ENCODE results near the gene BPIFB6.
"Not testable (repeated sequence)": the region's sequence is repeated elsewhere in the genome, so short reads cannot be mapped to it uniquely, and the experiment has no call there.

Gene BPIFB6

GRCh38 chr20:33032555-33032954, 1.1 kb downstream of the BPIFB6 start:
- DNase-seq, result no peak

DNA sequence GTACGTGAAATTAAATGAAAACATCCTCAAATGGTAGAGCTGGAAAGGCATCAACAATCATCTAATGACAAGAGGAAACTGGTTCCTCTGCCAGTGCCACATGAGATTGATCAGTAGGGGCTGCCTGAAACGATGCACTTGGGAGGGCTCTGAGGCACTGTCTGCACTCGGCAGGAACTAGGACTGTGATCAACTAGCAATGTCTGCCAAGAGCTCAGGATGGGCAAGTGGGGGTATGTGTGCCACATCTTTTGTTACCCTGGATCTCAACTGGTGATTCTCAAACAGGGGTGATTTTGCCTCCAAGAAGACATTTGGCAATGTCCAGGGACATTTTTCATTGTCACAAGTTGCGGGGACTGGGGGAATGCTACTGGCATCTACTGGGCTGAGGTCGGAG, 1.9 kb downstream of the BPIFB6 start:
- DNase-seq, result no peak

DNA sequence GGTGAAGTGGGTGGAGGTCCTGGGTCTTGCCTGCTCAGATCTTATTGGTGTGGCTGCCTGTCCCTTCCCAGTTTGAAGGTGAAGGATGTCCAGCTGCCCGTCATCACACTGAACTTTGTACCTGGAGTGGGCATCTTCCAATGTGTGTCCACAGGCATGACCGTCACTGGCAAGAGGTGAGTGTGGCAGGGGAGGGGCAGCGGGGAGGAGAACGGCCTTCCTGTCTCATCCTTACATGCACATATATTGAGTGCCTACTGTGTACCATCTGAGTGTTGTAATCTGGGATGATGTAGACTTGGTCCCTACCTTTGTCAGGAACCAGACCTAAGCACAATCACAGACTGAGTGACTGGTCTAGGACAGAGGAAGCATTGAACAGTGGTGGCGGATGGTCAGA, 2.7 kb downstream of the BPIFB6 start:
- no peak for DNase-seq

DNA sequence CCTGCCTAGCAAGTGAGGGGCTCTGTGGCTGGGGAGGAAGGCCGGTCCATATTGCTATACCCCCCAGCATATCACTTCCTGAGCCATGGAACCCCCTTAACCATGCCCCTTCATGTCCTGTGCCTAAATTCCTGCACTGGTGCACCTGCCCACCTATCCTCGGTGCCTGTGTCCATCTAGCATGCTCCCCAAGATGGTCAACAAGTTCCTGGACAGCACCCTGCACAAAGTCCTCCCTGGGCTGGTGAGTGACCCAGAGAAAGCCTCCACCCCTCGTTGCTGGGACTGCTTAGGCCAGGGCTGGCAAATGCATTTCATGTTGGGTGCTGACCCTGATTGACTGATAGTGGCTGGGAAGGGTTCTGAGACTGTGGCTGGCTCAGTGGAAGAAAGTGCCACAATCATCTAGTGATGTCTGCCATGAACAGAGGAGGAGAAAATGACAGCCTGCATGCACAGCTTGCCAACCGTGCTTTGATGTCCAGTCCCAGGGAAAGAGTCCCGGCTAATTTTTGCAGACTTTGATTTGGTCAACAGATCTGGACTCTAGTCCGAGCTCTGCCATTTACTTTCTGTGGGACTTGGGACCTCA, 3.5 kb downstream of the BPIFB6 start:
- no peak for DNase-seq

- DNase-seq, result no peak
Observed at GRCh38 chr20:33037456-33037855, 6.0 kb downstream of the BPIFB6 start.

DNA sequence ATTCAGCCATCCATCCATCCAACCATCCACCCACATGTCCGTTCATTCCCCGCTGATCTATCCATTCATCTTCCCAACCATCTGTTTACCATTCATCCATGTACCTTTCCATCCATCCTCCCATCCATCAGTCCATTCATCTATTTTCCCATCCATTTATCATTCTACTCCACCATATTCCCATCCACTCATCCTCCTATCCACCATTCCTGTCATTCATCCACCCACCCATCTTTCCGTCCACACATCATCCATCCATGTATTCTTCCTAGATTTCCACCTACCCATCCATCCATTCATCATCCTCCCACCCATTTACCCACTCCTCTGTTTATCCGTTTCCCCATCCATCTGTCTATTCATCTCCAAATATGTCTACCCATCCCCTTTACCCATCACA, 6.8 kb downstream of the BPIFB6 start:
- no peak for DNase-seq

DNA sequence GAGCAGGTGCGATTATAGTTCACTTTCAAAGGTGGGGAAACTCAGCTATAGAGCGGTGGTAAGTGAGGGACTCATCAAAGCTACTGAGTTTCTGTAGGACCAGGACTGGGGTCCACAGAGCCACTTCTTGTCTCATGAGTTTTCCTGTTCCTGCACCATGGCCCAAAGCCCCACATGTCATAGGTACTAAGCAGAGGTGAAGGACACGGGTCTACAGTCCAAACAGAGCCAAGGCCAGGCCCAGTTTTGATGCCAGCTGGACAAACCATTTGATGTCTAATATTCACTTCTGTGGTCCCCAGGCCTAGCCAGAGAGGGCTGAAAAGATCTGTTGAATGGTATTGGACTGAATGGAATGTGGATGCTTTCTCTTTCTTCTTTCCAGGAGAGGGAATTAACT, 11.0 kb downstream of the BPIFB6 start:
- no peak for DNase-seq

DNA sequence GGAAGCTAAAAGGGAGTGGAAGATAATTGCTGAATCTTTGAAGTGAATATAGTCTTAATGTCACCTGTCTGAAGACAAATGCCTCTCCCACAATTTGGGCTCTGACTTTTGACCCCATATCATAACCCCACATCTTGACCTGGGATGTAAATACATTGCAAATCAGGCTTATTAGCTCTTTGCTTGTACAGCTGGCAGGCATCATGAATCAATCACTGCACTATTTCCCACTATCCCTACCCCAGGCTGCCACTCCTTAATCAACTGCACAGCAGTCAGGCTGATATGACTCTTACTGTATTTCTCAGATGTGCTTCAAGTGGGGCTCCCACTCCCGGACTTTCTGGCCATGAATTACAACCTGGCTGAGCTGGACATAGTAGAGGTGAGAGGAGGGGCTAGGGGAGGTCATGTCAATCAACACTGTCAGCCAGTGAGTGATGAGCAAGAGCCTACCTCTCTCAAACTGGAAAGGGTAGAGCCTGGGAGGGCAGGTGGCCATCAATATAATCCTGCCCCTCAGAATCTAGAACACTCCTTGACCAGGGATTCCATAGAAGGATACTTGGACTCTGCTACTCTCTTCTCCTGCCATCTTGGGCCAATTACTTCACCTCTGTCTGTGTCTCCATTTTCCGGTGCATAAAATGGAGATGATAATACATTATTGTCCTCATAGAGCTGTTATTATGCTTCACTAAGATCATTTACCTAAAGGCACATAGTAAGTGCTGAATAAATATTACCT, 11.7 kb downstream of the BPIFB6 start:
- DNase-seq, result no peak

- no peak for DNase-seq
Observed at GRCh38 chr20:33043731-33044181, 12.3 kb downstream of the BPIFB6 start.

- DNase-seq, result not testable (repeated sequence)
Observed at GRCh38 chr20:33045129-33045721, 13.8 kb downstream of the BPIFB6 start.

GRCh38 chr20:33046412-33046811, 15.0 kb downstream of the BPIFB6 start:
- no peak for DNase-seq

DNA sequence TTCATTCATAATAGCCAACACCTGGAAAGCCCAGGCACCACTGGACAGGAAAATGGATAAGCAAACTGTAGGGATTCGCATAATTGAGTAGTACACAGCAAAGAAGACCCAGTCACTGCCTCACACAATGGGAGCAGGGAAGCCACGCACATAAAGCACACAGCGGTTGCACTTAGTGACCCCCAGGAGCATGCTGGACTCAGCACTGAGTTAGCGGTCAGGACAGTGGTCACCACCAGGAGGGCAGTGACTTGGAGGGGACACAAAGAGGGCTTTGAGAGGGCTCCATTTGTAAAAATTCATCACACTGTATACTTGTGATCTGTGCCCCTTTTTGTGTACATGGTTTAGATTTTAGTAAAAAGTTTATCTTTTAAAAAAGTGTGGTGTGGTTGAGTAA, 19.9 kb downstream of the BPIFB6 start:
- no peak for DNase-seq

DNA sequence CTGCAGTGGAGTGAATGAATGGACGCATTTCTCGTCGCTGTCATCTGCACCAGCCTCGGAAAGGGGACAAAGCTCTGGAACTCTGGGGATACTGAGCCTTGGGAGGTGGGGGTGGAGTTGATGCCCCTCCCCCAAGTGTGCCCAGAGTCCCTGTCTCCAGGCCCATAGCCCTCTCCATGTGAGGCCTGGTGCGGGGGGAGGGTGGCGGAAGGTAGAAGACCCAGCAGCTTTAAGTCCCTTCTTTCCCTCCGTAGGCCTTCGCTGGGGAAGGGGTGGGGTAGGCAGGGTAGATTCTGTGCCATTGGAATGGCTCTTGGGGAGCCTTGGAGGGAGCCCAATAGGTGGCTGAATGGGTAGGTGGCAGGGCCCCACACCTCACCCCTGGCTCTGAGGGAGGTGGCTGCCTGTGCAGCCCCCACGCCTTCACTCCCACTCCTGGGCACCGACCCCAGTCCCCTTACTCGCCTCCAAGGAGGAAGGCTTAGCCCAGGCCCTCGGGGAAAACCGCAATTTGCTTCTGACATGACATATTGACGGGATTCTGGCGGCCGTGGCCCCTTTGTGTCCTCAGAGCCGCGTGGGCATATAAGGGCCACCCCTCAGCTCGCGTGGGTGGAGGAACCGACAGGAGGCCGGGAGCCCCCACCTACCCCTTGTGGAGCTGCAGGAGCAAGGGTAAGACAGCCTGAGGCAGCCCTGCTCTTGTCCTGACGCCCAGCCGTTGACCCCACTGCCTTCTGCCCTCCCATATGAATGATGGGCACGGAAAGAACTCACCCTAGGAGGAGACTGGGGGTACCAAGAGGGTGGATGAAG, 22.1 kb downstream of the BPIFB6 start, which contains the start of gene BPIFB3:
TSS of gene BPIFB3 (plus strand) at position 613 of the 816 bp plus-strand sequence. CDS start 1,533 bp downstream, outside the sequence.
- no peak for DNase-seq

- DNase-seq, result no peak
Observed at GRCh38 chr20:33054381-33054780, 22.9 kb downstream of the BPIFB6 start.

DNA sequence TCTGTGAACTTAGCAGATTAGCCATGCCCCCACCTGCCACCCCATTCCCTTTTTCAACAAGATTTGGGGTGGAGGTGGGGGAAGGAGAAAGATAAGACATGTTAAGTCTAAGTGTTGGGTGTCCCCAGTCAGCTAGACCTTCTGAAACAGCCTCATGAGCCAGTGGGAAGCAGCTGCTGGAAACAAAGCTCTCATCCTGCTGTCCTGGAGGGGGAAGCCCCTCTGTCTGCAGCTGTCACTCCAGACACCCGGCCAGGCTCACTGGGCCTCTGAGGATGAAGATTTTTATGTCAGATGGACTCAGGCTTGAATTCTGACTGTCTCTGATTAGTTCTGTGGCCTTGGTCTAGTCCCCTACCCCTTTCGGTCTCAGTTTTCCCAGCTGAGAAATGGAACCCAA, 23.3 kb downstream of the BPIFB6 start:
- no peak for DNase-seq

GRCh38 chr20:33059136-33059535, 27.7 kb downstream of the BPIFB6 start:
- DNase-seq, result no peak

DNA sequence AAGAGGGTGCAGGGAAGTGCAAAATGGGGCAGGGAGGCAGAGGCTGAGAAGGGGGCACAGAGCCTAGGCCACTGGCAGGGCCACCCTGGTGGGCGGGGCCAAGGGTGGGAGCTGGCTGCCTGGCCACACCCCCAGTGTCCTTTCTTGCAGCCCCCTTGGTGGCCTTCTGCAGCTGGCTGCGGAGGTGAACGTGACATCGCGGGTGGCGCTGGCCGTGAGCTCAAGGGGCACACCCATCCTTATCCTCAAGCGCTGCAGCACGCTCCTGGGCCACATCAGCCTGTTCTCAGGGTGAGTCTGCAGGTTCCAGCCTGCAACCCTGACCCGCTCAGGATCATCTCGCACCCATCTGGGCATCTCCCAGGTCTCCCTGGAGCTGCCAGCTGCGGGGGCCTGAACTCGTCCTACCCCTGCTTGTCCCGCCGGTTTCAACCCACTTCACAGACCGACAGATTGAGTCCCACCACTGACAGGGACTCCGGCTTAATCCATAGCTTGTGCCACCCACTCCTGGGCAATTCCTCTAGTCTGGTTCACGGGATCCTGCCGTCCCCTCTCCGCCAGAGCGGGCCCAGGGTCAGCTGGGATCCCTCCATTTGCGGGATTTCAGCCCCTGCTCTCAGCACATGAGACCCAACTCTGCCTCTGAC, 28.4 kb downstream of the BPIFB6 start:
- DNase-seq, result no peak

DNA sequence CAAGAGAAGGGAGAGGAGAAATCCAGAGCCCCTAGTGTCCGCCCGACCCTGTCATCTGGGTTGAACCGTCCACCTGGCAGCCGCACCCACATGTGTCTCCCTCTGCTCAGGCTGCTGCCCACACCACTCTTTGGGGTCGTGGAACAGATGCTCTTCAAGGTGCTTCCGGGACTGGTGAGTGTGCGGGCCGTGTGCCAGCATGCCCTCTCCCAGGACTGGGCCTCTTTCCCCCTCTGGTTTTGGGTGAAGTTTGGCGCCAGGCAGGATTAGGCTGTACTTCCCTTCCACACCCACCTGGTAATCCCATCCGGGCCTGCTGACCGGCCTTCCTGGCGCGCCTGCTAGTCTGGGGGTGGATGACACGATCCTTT, 30.2 kb downstream of the BPIFB6 start:
- no peak for DNase-seq

DNA sequence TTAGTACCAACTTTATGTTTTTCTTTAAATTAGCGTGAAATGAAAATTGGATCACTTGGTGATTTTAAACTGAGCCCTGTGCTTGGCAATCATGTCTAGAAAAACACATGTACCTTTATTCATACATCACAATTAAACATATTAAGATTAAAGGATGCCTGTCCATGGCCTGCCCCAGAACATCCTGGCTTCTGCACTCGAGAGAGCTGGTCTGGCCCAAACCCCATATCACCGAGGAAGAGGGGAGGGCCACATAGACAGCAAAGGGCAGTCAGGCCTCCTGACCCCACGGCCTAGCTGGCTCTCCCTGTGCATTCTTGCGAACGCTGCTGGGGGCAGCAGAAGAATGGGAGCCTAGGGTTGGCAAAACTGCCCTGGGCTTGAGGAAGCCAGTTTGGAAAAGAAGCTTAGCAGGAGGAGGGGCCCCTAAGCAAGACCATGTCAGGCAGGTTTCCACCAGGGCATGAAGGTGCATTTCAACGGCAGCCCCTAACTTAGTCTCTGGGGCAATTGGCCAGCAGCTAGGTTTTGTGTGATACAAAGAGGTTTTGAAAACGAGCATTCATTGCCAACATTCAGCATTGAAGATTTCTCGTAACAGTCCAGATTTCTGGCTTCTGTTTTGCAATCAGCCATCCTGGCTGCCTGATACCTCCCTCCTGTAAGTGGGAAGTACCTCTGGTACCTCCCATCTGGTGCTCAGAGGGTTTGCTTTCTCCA, 30.8 kb downstream of the BPIFB6 start:
- no peak for DNase-seq

DNA sequence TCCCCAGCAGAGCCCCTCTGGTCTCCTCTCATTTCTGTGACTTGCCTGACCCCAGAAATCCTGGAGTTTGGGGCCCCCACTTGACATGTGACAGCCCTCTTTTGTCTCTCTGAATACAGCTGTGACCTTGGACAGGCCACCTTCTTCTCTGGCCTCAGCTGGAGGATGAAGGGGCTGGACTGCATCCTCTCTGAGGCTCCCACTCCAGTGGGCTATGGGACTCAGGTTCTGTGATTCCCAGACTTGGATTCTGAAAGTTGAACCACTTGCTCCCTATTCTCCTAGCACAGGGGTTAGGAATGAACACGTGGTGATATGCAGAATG, 31.3 kb downstream of the BPIFB6 start:
- no peak for DNase-seq

DNA sequence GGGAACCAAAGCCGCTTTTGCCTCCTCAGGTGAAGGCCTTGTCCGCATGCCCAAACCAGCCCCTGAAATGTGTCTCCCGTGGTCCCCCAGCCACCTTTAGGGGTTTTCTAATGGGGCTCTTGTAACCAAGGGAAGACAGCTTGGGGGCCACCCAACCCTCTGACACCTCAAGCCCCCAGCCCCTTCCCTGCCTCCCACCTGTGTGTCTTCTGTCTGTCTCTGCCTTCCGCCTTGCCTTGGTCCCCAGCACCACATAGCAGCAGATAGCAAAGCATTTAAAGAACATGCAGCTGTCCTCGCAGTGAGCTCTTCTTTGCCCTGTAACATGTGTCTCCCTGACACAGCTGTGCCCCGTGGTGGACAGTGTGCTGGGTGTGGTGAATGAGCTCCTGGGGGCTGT, 31.8 kb downstream of the BPIFB6 start:
- DNase-seq, result no peak

- no peak for DNase-seq
Observed at GRCh38 chr20:33064572-33065287, 33.3 kb downstream of the BPIFB6 start.

Data from CD4-positive, alpha-beta T cell treated with Interferon gamma for 1 hour (primary cell).